HG02852 (cell line): ENCODE results near the gene CEP43.

Experiments
- ATAC-seq: cut with Tn5 transposase; IDR thresholded peaks from one replicate; pipeline ENCODE4 v1.9.1; 2021; ENCODE audit warnings: mild to moderate bottlenecking, moderate library complexity; ENCODE audit not compliant: unreplicated experiment

Gene CEP43

DNA sequence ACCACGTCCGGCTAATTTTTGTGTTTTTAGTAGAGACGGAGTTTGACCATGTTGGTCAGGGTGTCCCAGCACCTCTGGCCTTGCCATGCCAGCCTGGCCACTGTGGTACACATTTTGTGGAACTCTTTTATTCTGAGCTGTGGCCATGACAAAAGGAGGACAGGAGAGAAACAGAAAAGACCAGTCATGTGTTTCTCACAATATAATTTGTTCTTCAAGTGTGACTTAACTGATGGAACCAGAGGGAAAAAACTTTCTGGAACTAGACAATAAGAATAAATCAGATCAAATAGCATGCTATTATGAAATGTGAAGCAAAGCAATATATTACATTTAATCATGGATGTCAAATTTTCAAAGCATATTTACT lies 38.6 kb upstream of the CEP43 start:
- ATAC-seq = no peak

DNA sequence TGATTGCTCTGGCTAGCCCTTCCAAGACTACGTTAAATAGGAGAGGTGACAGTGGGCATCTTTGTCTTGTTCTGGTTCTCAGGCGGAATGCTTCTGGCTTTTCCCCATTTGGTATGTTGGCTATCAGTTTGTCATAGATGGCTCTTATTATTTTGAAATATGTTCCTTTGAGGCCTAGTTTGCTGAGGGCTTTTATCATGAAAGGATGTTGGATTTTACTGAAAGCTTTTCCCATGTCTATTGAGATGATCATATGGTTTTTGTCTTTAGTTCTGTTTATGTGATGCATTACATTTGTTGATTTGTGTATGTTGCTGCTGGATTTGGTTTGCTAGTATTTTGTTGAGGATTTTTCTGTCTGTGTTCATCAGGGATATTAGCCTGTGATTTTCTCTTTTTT lies 32.9 kb upstream of the CEP43 start:
- ATAC-seq = no peak

DNA sequence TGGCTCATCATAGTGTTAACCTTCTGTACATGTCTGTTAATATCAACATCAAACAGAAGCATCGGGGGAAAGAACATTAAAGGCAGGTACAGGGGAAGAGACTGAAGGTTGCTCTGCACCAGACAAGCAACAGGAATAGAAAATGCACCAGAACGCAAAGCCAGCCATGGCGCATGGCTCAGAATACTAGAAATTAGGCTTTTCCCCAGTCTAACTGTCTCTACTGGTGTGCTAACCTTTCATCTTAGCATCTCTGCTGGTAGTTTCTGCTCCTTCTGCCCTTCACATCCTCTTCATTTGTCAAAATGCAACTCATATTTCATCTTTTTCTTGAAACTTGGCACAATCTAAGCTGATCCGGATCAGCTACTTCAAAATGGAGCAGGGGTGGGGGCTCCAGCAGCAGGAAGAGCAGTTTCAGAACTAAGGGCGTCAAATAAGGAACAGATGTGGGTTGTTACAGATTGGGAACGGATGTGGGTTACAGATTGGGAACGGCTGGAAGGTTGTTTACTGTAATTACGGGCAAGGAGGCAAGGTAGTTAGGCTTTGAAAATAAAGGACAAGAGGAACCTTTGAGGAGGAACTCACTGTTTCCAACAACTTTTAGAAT lies 29.7 kb upstream of the CEP43 start:
- no peak for ATAC-seq

DNA sequence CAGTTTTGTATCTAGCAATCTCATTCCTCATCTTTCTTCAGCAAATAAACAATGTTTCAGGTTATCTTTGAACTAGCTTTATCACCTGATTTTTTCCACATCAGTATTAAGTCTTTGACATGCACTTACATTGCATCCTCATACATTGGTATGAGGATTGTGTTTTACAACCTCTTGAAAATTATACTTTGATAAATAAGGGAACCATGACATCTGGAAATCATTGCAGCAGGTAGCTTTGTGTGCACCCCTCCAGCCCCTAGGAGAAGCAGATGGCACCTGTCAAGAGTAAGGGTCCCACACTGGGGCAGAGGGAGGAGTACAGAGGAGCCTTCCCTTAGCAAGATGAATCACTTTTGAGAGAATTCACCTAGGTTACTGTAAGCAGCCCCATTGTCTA lies 29.1 kb upstream of the CEP43 start:
- no peak for ATAC-seq

DNA sequence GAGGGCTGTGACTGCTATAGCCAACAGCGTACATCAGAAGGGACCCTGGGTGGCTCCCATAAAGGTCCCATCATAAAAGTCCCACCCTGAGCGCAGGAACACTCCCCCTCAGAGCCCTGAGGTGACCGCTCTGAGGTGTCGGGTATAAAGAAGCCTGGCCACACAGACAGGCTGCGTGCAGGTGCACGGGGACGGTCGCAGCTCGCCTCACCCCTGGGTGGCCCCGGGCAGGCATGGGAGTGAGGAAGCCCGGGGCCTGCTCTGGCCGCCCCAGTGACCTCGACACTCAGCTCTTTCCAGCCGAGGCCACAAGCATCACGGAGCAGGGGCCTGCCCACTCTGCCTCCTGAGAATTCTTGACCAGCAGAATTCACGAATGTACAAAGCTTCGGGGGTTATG lies 28.4 kb upstream of the CEP43 start:
- no peak for ATAC-seq

DNA sequence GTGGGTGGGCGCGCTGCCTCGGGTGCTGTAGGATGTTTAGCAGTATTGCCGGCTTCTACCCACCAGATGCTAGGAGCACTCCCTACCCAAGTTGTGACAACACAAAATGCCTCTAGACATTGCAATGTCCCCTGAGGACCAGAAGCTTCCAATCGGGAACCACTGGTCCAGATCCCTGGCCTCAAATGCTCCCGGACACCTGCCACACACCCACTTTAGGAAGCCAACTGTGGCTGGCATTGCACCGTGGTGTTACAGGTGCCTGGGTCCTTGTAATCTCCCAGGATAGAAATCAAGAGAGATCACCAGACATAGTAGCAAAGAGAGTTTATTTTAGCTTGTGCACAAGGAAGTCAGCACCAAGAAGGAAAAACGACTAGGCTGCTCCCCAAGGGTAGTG lies 27.9 kb upstream of the CEP43 start:
- ATAC-seq = no peak

DNA sequence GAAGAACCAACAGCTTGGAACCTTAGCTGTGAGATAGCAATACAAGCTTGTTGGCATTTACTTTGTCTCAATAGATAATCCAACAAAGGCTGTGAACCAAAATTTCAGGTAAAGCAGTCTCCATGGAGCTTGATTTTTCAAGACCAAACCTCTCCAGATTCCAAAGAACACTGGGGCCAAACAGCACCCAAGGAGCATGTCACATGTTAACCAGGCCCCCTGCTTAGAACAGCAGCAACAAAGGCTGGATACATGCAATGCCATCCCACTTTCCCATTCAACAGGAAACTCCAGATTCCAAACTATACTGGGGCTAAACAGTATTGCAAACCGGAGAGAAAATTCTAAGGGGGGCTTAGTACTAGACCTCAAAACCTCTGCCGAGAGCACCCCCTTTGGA lies 27.1 kb upstream of the CEP43 start:
- no peak for ATAC-seq

DNA sequence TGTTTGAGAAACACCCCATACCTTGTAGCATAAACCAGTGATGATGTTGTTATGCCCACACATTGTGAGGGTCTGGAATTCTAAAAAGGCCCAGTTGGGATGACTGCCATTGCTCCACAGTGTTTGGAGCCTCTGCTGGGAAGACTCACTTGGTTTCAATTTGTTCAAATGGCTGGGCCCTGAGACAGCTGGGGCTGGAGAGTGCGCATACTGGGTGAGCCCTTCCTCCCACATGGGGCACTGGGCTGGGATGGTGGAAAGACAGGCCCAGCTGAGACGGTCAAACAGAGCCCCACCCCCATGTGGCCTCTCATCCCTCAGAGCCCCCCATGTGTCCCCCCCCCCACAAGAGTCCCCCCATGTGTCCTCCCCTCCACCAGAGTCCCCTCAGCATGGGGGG lies 22.6 kb upstream of the CEP43 start:
- ATAC-seq = no peak

DNA sequence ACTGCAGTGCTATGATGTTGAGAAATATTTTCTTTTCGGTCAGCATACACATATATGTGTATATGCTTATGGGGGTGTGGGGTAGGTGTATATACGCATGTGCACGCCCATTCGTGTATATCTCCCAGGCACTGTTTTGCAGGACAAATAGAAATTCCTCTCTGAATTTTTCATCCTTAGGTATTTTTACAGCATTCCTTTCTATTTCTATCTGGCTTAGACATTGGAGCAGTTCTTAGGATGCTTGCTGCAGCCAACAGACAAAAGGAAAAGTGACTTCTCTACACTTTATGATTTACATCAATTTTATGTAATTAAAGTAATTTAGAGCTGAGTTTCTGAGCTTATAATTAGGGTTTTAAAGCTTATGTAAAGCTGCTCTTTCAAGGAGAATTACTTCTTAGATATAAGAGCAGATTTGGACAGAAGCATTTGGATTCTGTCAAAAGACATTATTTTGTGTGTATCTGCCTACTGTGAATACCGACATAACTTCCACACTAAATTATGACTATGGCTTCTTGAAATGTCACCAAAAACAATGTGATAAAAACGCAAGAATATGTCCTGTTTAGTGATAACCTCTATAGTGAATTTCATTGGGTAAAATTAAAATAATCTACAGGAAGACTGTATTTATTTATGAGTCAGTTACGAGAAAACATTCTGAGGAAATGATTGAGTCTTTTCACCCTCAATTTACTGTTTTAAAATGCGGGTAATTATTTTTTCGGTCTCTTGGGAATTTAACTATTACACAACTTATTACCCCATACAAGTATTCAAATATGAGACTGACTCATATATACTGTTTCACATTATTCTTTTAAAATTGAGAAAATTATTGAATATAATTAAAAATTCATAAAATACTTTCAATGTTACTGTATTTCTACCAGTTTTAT lies 21.3 kb upstream of the CEP43 start:
- ATAC-seq = no peak

DNA sequence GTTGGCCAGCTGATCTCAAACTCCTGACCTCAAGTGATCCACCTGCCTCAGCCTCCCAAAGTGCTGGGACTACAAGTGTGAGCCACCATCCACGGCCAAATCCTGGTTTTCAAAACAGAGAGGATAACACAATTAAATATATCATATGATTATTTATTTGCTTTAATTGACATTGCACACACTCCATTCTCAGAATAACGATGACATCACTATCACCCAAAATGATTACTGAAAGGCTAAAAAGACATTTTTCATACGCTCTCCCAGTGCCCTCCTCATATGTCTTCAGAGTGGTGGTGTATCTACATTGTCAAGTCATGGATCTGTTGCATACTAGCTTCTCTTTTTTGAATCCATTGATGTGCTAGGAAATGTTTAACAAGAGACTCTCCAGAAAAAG lies 18.5 kb upstream of the CEP43 start:
- no peak for ATAC-seq

DNA sequence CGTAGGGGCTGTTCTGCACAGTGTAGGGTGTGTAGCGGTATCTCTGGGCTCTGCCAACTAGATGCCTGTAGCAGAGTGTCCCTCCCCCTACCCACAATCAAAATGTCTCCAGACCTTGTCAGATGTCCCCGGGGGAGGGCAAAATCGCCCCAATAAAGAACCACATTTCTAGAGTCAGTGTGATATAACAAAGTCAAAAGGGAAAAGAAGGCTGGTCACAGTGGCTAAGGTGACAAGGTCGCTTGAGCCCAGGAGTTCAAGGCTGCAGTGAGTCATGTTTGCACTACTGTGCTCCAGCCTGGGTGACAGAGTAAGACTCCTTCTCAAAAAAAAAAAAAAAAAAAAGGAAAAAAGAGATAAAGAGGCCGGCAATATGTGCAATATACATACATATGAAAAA lies 11.7 kb upstream of the CEP43 start:
- no peak for ATAC-seq

DNA sequence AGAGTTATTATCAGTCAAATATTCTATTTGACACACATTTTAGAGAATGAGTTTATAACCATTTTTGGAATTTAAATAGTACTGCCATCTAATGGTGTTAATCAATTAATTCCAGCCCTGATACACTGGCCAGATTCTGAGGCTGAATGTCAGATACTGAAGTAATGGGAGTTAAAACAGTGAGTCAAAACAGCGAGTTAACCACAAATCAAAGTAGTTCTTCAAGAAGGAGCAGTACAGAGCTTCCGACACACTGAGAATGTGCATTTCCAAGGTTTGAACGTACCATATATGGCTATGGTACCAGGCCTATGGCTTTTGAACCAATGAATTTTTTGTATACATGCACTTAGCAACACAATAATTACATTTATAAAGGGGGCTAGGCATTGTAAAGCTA lies 11.3 kb upstream of the CEP43 start:
- ATAC-seq = no peak

DNA sequence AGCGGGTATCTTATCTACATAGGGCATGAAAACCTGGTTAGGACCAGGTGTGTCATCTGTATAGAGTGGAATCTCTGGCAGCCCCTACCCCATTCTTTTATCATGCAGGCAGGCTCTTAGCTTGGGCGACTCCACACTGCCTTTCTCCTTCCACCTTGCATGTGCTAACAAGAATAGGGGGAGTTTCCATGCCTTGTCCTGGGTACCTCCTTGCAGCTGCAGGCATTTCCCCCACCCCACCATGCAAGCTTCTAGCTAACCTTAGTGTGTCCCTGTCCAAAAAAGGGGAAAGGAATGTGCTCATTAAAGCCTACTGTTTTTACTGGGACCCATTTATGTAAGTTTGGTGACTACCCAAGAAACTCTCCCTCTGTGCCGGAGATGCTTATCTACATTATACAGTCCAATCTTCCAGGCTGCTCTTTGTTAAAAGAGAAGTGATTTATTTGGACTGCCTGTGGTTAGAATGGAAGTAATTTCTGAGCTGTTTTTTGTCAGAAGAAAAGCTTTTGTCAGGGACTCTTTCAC lies 10.5 kb upstream of the CEP43 start:
- ATAC-seq = no peak

DNA sequence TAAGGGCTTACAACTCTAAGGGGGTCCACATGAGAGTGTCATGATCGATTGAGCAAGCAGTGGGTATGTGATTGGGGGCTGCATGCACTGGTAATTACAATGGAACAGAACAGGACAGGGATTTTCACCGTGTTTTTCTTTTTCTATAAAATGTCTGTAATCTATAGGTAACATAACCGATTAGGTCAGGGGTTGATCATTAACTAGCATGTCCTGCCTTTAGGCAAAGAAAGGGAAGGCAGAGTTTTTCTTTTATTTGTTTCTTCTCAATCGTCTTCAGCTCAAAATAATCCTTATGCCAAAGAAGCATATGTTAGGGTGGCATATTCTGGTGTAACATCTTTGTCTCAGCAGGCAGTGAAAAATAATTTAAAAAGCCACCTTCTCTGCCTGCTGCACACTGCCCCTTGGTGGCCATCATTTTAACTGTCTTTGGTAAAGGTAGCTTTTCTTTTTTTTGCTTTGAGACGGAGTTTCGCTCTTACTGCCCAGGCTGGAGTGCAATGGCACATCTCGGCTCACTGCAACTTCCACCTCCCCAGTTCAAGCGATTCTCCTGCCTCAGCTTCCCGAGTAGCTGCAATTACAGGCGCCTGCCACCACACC lies 9.7 kb upstream of the CEP43 start:
- ATAC-seq = no peak

DNA sequence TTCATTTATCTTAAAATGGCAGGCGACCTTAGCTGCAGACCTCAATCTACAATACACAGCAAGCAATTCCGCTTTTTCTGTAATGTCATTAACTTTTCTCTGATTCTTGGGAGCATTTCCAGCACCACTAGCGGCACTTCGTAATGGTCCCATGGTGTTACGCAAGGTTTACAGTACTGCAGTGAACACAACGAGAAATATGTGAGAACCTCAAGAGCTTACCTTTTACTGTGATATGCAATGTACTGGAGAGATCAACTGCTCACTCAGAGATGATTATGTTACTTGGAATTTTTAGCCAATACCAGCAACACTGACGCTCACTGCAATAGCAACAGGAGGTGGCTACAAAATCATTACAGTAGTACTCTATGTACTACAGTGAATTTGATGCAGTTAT lies 2.8 kb upstream of the CEP43 start:
- ATAC-seq = no peak

DNA sequence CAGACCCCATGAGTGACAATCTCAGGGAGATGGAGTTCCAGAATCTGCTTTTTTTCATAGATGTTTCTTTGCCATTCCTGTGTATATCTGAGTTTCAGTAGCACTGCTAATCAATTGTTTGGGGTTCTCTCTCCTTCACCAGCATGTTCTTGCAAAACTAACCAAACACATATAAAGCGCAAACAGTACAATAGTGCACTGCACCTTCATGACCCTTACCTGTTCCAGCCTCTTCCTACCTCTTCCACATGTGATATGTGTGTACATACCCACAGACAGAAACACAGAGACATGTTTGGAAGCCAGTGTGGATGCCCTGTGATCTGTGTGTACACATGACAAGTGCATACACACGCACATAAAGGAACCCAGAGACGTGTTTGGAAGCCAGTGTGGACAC lies 1.8 kb upstream of the CEP43 start:
- no peak for ATAC-seq

DNA sequence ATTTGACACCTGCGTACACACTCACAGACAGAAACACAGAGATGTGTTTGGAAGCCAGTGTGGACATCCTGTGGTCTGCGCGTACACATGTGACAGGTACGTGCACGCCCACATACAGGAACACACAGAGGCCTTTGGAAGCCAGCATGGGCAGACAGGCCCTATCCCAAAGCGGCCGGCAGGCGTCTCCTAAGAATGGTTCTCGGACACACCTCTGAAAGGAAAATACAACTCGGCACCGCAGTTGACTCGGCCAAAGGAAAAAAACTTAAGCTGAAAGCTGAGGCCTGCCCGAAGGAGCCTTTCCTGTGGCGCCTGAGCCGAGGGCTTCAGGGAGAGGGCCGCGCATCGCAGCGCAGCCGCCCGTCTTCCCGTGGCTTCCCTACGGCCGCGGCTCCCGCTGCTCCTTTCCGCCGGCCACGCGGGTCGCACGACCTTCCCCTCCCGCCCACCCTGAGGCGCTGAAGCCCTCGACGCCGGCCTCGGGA lies 1.4 kb upstream of the CEP43 start:
- ATAC-seq = peak; percentile 33

DNA sequence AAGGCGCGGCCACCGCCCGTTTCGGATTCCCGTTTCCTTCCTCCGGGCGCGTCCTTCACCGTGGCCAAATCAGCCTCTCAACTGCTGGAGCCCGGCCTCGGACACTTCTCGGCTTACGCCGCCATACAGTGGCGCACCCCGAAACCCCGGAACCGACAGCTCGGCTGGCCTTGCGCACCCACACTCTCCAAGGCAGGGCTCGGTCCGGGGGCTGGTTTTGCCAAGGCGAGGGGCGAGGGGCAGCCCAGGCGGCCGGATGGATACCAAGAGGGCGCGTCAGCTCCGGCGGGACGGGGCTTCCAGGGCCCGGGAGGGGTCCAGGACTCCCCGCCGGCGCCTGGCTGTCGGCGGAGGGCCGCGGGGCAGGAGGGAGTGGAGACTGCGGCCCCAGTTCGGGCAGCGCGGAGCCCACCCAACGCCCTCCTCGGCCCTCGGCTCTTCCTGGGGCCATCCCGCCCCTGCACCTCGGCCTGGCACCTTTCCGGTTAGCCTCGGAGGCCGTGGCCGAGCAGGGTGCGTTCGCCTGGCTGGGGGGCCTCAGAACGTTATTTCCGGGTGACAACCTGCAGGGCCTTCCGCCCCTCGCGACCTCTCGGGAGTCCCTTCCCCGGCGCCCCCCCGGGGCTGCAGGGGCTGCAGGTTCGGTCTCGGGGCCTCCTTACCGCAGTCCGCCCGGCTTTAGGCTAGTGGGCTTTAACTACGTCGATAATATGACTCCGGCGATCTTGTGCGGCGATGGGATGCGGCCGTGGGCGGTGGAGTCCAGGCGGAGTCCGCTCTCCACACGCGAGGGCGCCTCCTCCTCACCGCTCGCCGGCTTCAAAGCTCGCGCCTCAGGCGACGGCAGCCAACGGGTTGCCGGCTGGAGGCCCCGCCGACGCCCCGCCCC lies 697 bp upstream of the CEP43 start:
- peak; percentile 3 for ATAC-seq

DNA sequence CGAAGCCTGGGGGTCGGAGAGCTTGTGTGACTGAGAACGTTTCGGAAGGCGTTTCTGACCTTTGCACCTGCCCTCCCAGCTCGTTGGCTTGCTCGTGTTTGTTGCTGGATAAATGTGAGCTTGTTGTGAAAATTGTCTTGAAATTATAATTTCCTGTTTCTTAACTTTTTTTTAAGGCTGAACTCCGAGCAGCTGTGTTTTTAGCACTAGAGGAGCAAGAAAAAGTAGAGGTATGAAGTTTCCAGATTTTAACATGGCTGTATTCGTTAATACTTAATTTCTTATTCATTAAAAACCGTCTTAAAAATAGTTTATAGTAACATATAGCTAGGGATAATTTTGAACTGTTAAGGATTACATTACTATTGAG lies 672 bp downstream of the CEP43 start:
- no peak for ATAC-seq

DNA sequence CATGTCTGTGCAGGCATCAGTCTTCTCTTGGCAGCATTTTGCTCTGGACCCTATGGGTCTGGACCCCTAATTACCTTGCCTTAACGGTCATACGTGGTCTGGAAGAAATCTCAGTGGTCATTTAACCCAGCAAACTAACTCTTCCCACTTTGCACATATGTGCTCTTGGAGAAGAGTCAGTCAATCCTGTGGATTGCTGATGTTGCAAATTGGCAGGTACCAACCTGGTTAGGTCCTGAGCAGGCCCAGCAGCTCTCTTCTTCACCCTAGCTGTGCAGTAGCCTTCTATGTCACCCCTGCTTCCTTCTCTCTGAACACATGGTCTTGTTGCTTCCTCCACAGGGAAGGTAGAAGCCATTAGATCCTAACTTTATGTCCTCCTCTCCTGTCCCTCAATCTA lies 1.6 kb downstream of the CEP43 start:
- ATAC-seq = no peak
